ENCODE data around the gene MALRD1. TPM values are rescaled to one million over a fixed set of nuclear protein-coding genes. Genes with fewer than 3 reads are reported as not detected.

The MALRD1 gene
- total RNA-seq, 2 experiments from 2014 or later = 0.29 to 0.41 TPM

GRCh38 chr10:19532411-19532810 is 483.8 kb downstream of the MALRD1 start:
- Mint-ChIP-seq H3K36me3 (ENCODE audit: low read depth) (no peaks in the 10 kb centered on the region), H3K4me3 (no peak overlapping the region), H3K9me3 (peaks cover 6% of the 10 kb centered on the region), H3K4me1 (ENCODE audit: low read depth) (no peaks in the 10 kb centered on the region), H3K27me3 (no peaks in the 10 kb centered on the region), H3K27ac (no peak overlapping the region)
- TF ChIP-seq CTCF (IDR thresholded peaks at IDR 0.05) = no peak
- DNase-seq = no peak
- ChIA-PET POLR2A (no interaction called here), CTCF (no interaction called here)
- no peak for ATAC-seq
- intact Hi-C loops (cut with micrococcal nuclease) = no loop called here

- no peaks in the 10 kb centered on the region for H3K4me1 Mint-ChIP-seq (ENCODE audit: low read depth)
- H3K27me3 Mint-ChIP-seq = no peaks in the 10 kb centered on the region
- intact Hi-C loops (cut with micrococcal nuclease) = no loop called here
- DNase-seq (no peak), ATAC-seq (no peak)
- ChIA-PET POLR2A (no interaction called here), CTCF (no interaction called here)
- TF ChIP-seq CTCF (IDR thresholded peaks at IDR 0.05) = no peak
- no peaks in the 10 kb centered on the region for H3K36me3 Mint-ChIP-seq (ENCODE audit: low read depth)
- H3K9me3 Mint-ChIP-seq = no peaks in the 10 kb centered on the region
- H3K27ac Mint-ChIP-seq = no peak overlapping the region
- no peak overlapping the region for H3K4me3 Mint-ChIP-seq
These were observed 492.7 kb downstream of the MALRD1 start for GRCh38 chr10:19541299-19541698.

GRCh38 chr10:19546224-19546623 is 497.6 kb downstream of the MALRD1 start:
- Mint-ChIP-seq H3K27ac (no peak overlapping the region), H3K36me3 (ENCODE audit: low read depth) (no peaks in the 10 kb centered on the region), H3K4me3 (no peak overlapping the region), H3K4me1 (ENCODE audit: low read depth) (no peaks in the 10 kb centered on the region), H3K9me3 (peaks cover 1% of the 10 kb centered on the region), H3K27me3 (no peaks in the 10 kb centered on the region)
- ChIA-PET POLR2A (no interaction called here), CTCF (no interaction called here)
- no peak for TF ChIP-seq CTCF (IDR thresholded peaks at IDR 0.05)
- DNase-seq (no peak), ATAC-seq (no peak)
- intact Hi-C loops (cut with micrococcal nuclease) = no loop called here

- CTCF ChIA-PET = no interaction called here
- H3K4me3 Mint-ChIP-seq = no peak overlapping the region
- no peaks in the 10 kb centered on the region for H3K27me3 Mint-ChIP-seq
- POLR2A ChIA-PET = no interaction called here
- no peaks in the 10 kb centered on the region for H3K4me1 Mint-ChIP-seq (ENCODE audit: low read depth)
- H3K27ac Mint-ChIP-seq = no peak overlapping the region
- no peak for TF ChIP-seq CTCF (IDR thresholded peaks at IDR 0.05)
- ATAC-seq (no peak), DNase-seq (no peak)
- no peaks in the 10 kb centered on the region for H3K36me3 Mint-ChIP-seq (ENCODE audit: low read depth)
- peaks cover 1% of the 10 kb centered on the region for H3K9me3 Mint-ChIP-seq
- intact Hi-C loops (cut with micrococcal nuclease) = no loop called here
These were observed 500.9 kb downstream of the MALRD1 start for GRCh38 chr10:19549503-19549902.

GRCh38 chr10:19556666-19557065 is 508.1 kb downstream of the MALRD1 start:
- no peak overlapping the region for H3K4me3 Mint-ChIP-seq
- DNase-seq (no peak), ATAC-seq (no peak)
- H3K36me3 Mint-ChIP-seq (ENCODE audit: low read depth) = no peaks in the 10 kb centered on the region
- intact Hi-C loops (cut with micrococcal nuclease) = no loop called here
- POLR2A ChIA-PET = no interaction called here
- no peak overlapping the region for H3K27ac Mint-ChIP-seq
- peaks cover 4% of the 10 kb centered on the region for H3K9me3 Mint-ChIP-seq
- CTCF ChIA-PET = no interaction called here
- no peaks in the 10 kb centered on the region for H3K4me1 Mint-ChIP-seq (ENCODE audit: low read depth)
- TF ChIP-seq CTCF (IDR thresholded peaks at IDR 0.05) = no peak
- no peaks in the 10 kb centered on the region for H3K27me3 Mint-ChIP-seq
